HG03571 (cell line): Measurements from ENCODE around the gene MATCAP1.
A peak's percentile ranks its signal among the peaks of the same experiment; 100 is the strongest.

ENCODE experiments used
- ATAC-seq: cut with Tn5 transposase; IDR thresholded peaks from one replicate; pipeline ENCODE4 v1.9.1; 2021; ENCODE audit not compliant: unreplicated experiment

The MATCAP1 gene

GRCh38 chr16:67191995-67192681, 8.4 kb upstream of the MATCAP1 start, which contains the start of gene E2F4:
TSS of gene E2F4 (plus strand) at chr16:67192155. CDS start at chr16:67192228, 73 bp downstream.
- ATAC-seq = peak; percentile 68

- ATAC-seq = no peak
These were observed 7.7 kb upstream of the MATCAP1 start for GRCh38 chr16:67191411-67191994.

- ATAC-seq = no peak
These were observed 7.0 kb upstream of the MATCAP1 start for GRCh38 chr16:67190448-67191399.

GRCh38 chr16:67190041-67190440, 6.3 kb upstream of the MATCAP1 start, which contains the start of gene EXOC3L1:
TSS of gene EXOC3L1 (minus strand) at chr16:67190136. CDS start at chr16:67189676, 460 bp downstream.
- no peak for ATAC-seq

DNA sequence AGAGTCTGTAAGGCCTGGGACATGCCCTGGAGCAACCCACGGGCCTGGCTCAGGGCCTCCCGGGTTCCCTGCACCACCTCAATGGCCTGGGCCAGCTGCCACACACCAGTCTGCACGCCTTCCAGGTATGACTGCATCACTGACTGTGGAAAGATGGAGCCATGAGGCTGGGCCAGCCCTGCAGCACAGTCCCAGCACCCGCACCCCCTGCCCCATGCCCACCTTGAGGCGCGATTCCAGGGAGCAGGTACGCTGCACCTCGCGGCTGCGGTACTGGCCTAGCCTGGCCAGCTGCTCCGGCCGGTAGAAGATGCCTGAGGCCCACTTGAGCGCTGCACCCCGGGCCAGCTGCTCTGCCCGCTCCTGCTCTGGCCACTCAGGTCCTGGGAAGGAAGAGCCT, 5.0 kb upstream of the MATCAP1 start:
- ATAC-seq = no peak

DNA sequence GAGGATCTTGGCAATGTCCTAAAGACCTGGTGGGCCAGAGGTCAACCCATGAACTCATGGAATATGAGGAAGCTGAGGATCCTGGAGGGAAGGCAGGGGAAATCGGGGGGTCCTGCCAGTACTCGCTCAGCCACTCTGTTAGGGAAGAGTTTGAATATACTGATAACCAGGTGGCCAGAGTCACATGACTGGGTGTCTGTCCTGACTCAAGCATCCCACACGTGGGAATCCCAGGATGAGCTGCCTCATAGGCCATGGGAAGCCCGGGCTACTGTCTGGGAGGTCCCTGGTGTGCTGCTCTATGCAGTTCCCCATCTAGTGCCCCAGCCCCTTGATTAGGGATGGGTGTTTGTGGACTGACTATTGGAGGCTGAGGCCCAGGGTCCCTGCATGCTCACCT, 4.6 kb upstream of the MATCAP1 start:
- no peak for ATAC-seq

- no peak for ATAC-seq
These were observed 3.6 kb upstream of the MATCAP1 start for GRCh38 chr16:67187175-67187890.

GRCh38 chr16:67186550-67186950, 2.8 kb upstream of the MATCAP1 start:
- ATAC-seq = no peak

DNA sequence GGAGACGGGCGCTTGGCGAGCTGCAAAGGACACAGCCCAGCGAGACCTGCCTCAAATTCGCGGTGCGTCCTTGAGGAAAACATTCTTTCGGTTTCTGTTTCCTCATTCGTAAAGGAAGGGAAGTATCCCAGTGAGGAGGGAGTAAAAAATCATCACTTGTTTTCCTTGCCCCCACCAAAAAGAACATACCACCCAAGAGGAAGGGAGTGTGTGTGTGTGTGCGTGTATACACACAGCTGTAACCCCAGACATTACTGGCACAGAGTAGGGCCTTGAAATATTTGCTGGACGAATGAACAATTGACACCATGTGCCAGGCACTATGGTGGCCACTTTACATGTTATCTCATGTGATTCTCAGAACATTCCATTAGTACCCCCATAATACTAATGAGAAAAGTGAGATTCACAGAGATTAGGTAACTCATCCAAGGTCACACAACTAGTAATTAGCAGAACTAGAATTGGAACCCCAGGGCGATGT, 1.9 kb upstream of the MATCAP1 start:
- ATAC-seq = no peak

DNA sequence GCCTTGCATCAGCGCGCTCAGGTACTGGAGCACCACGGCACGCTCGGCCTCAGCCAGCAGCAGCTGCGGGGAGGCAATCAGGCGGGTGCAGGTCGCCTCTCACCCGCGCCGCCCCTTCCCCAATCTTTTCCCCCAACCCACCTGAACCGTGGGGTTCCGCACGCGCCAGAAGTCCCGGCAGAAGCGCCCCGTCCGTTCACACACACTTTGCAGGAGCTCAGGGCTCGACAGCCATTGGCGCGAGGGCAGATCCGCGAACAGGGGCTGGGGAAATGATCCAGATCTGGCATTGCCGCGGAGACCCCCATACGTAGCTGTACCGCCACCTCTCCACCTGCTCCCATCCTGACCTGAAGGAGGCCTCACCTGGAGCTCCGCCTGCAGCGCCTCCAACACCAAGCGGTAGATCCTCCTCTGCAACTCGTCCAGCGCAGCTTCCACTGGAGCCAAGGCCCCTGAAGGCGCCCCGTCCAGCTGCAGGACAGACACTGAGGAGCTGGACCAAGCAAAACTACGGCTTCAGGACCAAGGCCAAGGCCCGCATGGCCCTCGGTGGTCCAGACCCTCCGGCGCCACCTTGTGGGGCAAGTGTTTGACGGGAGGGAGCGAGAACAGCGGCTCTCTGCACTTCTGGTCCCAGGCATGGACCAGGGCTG, 1.4 kb upstream of the MATCAP1 start:
- no peak for ATAC-seq

DNA sequence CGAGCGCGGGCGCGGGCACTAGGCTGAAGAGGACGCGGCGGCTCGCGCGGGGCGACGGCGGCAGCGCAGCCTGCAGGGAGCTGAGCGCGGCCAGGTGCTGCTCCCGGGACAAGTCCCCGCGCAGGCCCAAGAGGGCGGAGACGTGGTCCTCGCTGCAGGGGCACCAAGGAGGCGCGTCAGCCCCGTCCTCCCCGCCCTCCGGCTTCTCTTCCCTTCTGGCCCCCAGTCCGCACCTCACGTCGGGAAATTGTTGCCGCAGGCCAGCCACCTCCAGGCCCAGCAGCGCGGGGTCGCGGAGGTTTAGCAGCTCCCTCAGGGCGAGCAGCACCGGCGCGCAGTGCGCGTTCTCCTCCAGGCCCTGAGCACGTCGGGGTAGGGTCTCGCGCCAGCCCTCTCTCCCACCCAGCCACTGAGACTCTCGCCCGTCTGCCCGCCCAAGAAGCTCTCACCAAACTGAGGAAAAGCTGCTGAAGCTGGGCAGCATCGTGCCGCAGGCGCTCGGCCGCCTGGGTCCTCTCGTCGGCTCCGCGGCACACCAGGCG, 761 bp upstream of the MATCAP1 start:
- no peak for ATAC-seq

DNA sequence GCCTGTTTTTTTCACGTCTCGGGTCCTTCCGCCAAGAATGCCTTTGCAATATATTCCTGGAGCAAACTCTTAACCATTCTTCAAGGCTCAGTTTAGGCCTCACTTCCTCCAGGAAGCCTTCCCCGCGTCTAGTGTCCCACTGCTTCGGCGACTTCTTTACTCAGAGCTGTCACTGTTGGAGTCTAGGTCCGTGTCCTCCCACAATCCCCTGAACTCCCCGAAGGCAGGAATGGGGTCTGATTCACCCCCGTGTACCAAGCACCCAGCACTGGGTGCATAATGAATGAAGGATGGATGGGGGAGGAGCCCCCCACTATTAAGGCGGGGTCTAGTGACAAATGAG, 508 bp downstream of the MATCAP1 start:
- ATAC-seq = no peak

GRCh38 chr16:67182288-67182687, 1.5 kb downstream of the MATCAP1 start:
- ATAC-seq = no peak

DNA sequence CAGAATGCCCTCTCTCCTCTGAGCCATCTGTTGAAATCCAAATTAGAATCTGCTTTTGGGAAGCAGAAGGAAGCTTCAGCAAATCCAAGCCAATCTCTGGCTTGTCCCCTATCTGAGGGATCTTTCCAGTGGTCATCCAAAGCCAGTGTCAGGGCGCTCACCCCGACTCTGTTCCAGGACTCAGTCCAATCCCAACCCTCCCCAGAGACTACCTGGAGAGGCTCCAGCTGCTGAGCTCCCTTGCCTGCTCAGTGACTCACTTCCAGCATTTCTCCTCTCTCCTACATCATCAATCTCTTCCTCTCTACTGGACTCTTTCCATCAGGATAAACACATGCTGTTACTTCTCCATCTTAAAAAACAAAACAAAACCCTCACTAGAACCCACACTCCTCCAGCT, 2.4 kb downstream of the MATCAP1 start:
- no peak for ATAC-seq

- no peak for ATAC-seq
These were observed 3.6 kb downstream of the MATCAP1 start for GRCh38 chr16:67180166-67180565.

DNA sequence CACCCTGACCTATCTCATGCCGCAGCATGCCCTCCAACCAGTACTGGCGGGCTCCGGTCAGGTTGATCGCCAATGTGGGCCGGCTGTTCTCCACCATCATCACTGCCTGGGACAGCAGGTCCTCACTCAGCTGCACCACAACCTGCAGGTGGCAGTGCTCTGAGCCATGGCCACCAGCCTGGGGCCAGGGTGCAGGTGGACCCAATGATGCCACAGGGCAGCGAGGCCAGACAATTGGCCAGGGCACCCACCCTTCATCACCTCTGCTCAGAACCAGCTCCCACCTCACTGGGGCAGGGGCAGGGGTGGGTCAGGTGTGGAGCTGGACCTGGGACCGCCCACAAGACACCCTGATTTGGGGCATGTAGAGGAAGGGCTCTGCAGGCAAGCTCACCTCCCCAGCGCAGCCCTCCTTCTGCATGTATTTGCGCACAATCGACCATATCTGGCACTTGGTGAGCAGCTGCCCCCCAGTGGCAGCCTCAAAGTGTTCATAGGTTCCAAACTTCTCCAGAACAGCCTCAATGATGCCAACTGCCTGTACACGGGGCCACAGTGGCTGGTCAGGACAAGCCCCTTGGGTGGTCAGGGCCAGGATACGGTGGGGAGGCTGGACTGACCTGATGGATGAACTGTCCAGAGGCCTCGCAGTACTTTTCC, 4.2 kb downstream of the MATCAP1 start:
- ATAC-seq = no peak

GRCh38 chr16:67177743-67178699, 5.7 kb downstream of the MATCAP1 start:
- no peak for ATAC-seq

DNA sequence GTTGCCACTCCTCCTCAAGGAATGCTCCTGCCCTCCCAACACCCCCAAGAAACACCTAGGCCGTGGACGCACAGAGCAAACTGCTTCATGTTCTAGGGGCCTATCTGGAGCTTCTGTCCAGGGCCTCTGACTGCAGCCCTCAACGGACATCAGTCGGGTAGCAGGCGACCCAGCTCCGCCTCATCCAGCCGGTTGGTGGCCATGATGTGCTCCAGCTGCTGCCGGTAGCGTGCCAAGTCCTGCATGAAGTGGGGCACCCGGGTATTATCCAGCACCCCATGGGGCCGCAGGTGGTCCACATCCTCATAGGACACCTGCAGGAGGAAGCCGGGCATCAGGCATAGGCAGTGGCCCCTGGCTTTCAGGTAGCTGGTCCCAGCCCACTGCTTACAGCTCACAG, 7.1 kb downstream of the MATCAP1 start:
- ATAC-seq = no peak
